Stimulated activated naive CD8-positive, alpha-beta T cell treated with anti-CD3 and anti-CD28 coated beads, Interleukin-15, amount 100 ng/mL, for 72 hours (primary cell): ENCODE measurements around the gene ODAD2.
"Not testable (repeated sequence)": the region's sequence is repeated elsewhere in the genome, so short reads cannot be mapped to it uniquely, and the experiment has no call there.

ENCODE experiments used
- ATAC-seq: fragments of 150-1000 bp; cut with Tn5 transposase; 2 replicates; pipeline ENCODE4 v1.10.0; 2021; ENCODE audit warnings: mild to moderate bottlenecking, moderate library complexity
- DNase-seq, 2 donors: peaks; one replicate each; pipeline ENCODE4 v3.0.0; 2021 to 2022
- H3K27ac Mint-ChIP-seq, 2 donors: one replicate each; pipeline ENCODE4 v1.8.0; 2022; ENCODE audit warnings: mild to moderate bottlenecking in 2 of 2, mixed read lengths in 2 of 2, moderate library complexity in 2 of 2
- H3K27me3 Mint-ChIP-seq: one replicate; pipeline ENCODE4 v1.8.0; 2022; ENCODE audit warnings: mixed read lengths
- H3K4me1 Mint-ChIP-seq: one replicate; pipeline ENCODE4 v1.8.0; 2022; ENCODE audit warnings: mild to moderate bottlenecking, mixed read lengths
- H3K4me3 Mint-ChIP-seq, 2 donors: one replicate each; pipeline ENCODE4 v1.8.0; 2022; ENCODE audit warnings: mild to moderate bottlenecking in 2 of 2, mixed read lengths in 2 of 2, moderate library complexity in 1 of 2
- H3K9me3 Mint-ChIP-seq, 2 donors: one replicate each; pipeline ENCODE4 v1.8.0; 2022; ENCODE audit warnings: mixed read lengths in 2 of 2

Gene ODAD2

DNA sequence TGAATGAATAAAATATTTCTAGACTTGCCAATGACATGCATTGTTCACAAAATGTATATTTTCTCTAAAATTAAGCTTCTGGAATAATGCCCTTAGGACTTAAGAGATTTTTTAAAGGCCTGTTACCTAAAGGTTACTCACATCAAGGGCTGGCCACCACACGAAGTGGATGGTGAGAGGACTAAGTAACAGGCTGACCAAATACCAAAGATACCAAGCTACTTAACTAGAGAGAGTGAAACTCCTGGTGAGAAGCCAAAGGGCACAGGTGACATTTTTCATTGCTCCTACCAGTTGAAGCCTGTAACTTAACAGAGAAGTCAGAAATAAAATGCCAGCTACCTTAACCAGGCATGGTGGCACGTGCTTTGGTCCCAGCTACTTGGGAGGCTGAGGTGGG lies 9.5 kb downstream of the ODAD2 start:
- H3K27ac Mint-ChIP-seq, ATAC-seq: not testable (repeated sequence)

DNA sequence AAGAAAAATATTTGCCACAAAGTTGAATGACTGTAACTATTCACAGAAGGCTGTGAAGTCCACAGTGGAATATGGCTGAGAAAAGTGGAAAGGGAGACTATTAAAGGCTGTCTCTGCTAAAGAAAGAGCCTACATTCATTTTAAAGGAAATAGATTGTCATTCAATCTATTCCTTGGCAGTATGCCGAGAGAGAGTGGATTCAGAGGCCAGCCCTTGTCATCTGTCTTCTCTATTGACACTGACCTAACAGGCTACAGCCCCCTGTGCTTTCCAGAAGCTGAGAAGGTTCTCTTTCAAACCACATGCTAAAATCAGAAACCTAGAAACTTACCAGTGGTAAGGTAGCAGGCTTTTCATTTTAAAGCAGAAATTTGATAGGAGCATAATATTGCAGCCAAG lies 12.1 kb downstream of the ODAD2 start:
- Mint-ChIP-seq H3K27me3 (peaks cover 22% of the 10 kb centered on the region), H3K9me3 (no peaks in the 10 kb centered on the region), H3K27ac (no peak overlapping the region), H3K4me3 (no peak overlapping the region), H3K4me1 (no peaks in the 10 kb centered on the region)
- DNase-seq (no peak), ATAC-seq (no peak)

More for the DNA sequence above, 9.5 kb downstream of the ODAD2 start:
- not testable (repeated sequence) for H3K4me1 Mint-ChIP-seq, DNase-seq, H3K9me3 Mint-ChIP-seq, H3K4me3 Mint-ChIP-seq, H3K27me3 Mint-ChIP-seq

DNA sequence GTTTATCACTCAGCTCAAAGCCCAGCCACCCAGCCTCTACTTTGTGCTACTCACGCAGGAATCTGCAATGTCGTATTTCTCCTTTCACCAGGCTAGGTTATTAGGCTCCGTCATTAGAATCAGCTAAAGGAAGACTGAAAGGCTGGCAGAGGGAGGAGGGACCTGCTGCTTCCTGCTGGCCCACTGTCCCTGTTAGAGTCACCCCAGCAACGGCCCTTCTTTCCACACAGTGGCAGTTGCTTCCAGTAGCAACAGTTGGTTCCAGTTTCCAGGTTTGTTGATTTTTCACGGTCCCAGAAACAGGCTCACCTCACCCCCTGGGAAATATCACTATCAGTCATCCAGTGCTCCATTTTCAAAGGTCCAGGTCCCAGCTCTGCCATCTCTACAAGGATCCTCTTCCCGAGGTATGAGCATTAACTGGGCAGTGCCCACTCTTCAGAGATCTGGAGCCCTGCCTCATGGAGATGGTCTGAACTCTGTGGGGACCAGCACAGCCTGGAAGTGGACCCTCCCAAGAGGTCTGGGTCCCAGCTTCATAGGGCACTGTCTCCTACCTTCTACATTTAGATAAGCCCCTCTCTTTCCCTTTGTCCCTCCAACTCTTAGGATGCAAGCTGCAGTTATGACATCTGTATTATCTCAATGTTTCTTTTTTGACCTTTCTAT lies 15.9 kb downstream of the ODAD2 start:
- ATAC-seq (no peak), DNase-seq (no peak)
- Mint-ChIP-seq H3K4me3 (no peak overlapping the region), H3K27me3 (peaks cover 16% of the 10 kb centered on the region), H3K27ac (no peak overlapping the region), H3K4me1 (no peaks in the 10 kb centered on the region), H3K9me3 (no peaks in the 10 kb centered on the region)

DNA sequence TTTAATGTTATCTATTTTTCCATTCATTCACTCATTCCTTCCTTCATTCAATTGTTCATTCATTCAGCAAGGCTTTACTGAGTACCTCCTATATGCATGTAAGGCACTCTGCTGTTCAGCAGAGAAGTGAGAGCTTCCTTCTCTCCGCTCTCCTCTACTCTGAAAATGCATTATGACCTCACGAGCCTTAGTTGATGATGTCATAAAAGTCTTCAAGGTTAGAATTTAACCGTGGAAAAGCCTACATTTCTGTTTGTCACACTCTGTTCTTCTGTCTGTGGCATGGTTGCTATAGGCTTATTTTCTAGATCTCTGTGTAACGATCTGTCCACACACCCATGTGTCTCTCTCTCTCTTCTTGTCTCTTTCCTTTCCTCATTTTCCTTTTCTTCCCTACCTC lies 17.1 kb downstream of the ODAD2 start:
- no peak overlapping the region for H3K27ac Mint-ChIP-seq
- ATAC-seq = no peak
- no peak overlapping the region for H3K4me3 Mint-ChIP-seq
- H3K27me3 Mint-ChIP-seq = peaks cover 16% of the 10 kb centered on the region
- no peaks in the 10 kb centered on the region for H3K9me3 Mint-ChIP-seq
- no peak for DNase-seq
- no peaks in the 10 kb centered on the region for H3K4me1 Mint-ChIP-seq

DNA sequence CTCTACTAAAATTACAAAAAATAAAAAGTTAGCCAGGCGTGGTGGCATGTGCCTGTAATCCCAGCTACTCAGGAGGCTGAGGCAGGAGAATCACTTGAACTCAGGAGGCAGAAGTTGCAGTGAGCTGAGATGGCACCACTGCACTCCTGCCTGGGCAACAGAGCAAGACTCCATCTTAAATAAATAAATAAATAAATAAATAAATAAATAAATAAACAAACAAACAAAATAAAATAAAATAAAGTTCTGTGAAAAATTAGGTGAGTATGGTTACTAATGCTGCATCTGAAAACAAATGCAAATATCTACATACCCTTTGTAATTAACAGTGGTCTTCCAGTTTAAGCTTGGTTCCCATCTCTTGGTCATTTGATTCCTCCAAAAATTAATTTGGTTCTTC lies 28.1 kb downstream of the ODAD2 start:
- not testable (repeated sequence) for ATAC-seq, H3K4me1 Mint-ChIP-seq, H3K27ac Mint-ChIP-seq, H3K27me3 Mint-ChIP-seq, DNase-seq, H3K4me3 Mint-ChIP-seq, H3K9me3 Mint-ChIP-seq

DNA sequence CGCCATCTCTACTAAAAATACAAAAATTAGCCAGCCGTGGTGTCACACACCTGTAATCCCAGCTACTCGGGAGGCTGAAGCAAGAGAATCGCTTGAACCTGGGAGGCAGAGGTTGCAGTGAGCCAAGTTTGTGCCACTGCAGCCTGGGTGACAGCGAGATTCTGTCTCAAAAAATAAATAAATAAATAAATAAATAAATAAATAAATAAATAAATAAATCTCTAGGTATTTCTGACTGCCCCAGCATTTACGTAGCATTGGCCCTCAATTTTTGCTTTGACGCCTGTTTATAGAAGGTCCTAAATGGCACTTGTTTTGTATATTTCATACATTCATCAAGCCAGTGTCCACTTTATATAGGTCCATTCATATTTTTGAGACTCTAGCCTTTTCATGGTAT lies 28.9 kb downstream of the ODAD2 start:
- H3K27me3 Mint-ChIP-seq = not testable (repeated sequence)

DNA sequence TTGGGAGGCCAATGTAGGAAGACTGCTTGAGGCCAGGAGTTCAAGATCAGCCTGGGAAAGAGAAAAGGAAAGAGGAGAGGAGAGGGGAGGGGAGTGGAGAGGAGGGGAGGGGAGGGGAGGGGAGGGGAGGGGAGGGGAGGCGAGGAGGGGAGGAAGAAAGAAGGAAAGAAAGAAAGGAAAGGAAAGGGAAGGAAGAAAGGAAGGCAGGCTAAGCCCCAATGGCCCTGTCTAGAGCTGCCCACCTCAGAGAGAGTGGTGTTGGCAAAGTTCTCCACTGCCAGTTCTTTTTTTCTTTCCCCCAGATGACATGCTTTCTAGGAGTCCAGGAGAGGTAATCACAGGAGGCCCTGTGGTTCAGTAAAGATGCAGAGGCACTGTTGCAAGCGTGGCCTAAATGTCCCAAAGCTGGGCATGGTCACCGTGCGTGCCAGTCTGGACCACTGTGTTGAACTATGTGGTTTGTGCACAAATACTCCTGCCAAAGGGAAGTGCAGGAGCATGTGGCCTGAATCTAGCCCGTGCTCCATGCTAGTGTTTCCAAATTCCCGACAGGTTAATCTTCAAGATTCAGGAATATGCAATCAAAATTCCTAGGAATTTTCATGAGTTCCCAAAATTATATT lies 39.7 kb downstream of the ODAD2 start:
- Mint-ChIP-seq H3K9me3 (no peaks in the 10 kb centered on the region), H3K4me1 (peaks cover 13% of the 10 kb centered on the region), H3K4me3 (peak overlapping the region; percentile 21 to 73), H3K27me3 (no peaks in the 10 kb centered on the region), H3K27ac (peak overlapping the region in 1 of 2 donors; percentile 67)
- no peak for DNase-seq
- ATAC-seq = peak; percentile 40

More for the DNA sequence above, 28.9 kb downstream of the ODAD2 start:
- H3K4me1 Mint-ChIP-seq, H3K4me3 Mint-ChIP-seq, ATAC-seq, H3K9me3 Mint-ChIP-seq, DNase-seq, H3K27ac Mint-ChIP-seq: not testable (repeated sequence)

DNA sequence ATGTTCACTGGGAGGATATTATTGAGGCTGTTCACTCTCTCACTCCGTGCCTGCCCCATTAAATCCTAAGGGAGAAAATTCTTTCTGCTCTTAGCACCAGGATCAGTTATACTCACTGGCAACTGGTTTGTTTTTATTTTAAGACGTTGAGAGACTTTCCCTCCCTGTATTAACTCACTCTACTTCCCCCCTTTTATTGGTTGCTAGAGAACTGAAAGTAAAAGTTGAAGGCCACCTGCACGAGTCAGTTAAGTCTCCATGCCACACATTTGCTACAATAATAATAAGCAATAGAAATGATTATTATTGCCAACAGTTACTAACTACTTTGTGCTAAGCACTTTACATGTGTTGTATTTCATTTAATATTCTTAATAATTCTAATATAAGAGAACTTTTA lies 40.5 kb downstream of the ODAD2 start:
- DNase-seq, H3K9me3 Mint-ChIP-seq, H3K27me3 Mint-ChIP-seq: not testable (repeated sequence)
- H3K4me1 Mint-ChIP-seq = peaks cover 13% of the 10 kb centered on the region
- peak overlapping the region; percentile 65 to 87 for H3K27ac Mint-ChIP-seq
- ATAC-seq = peak; percentile 52
- peak overlapping the region; percentile 66 to 73 for H3K4me3 Mint-ChIP-seq

DNA sequence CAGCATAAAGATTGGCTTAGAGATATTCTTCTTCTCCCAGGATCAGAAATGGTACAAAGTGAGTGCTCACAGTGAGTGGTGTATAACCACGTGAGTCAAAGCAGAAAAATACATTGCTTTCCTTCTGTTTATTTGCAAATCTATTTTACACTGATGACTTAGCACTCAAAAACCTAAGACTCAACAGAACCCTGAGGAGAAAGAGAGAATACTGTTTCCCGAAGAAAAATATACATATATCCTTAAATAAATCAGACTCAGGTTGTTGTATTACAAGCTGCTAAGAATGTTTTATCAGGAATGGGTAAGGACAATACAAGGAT lies 48.7 kb downstream of the ODAD2 start:
- DNase-seq (no peak), ATAC-seq (no peak)
- H3K27ac Mint-ChIP-seq = no peak overlapping the region
- H3K4me1 Mint-ChIP-seq = no peaks in the 10 kb centered on the region
- no peaks in the 10 kb centered on the region for H3K9me3 Mint-ChIP-seq
- no peak overlapping the region for H3K4me3 Mint-ChIP-seq
- peaks cover 2% of the 10 kb centered on the region for H3K27me3 Mint-ChIP-seq

DNA sequence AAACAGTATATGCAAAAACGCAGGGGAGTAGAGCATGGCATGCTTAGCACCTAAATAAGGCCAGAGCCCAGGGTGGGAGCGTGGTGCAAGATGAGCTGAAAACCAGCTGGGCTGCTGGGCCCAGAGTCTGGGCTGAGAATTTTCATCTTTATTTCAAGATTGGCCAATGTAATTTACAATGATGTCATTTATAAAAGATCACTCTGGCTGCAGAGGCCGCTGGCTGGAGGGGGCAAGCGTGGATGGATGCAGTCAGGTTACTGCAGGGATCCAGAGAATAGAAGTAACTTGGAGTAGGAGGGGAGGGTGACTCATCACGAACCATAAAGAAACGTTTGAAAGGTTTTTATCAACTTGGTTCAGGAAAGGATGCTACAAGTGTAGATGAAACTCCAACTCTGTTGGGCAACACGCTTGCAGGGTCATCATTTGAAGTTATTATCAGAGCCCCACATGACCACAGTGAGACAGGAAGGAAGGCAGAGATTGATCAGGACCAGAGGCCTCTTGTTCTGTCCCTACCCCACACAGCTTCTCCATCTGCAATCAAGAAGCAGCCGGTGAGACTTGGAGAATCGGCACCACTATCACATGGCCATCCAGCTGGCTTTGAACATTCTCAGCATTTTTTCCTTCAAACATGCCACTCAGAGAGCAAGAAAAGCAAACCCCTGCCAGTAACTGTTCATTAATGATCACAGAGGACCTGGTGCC lies 49.2 kb downstream of the ODAD2 start:
- DNase-seq (no peak), ATAC-seq (no peak)
- Mint-ChIP-seq H3K4me1 (no peaks in the 10 kb centered on the region), H3K4me3 (no peak overlapping the region), H3K27ac (no peak overlapping the region), H3K27me3 (peaks cover 7% of the 10 kb centered on the region), H3K9me3 (no peaks in the 10 kb centered on the region)

DNA sequence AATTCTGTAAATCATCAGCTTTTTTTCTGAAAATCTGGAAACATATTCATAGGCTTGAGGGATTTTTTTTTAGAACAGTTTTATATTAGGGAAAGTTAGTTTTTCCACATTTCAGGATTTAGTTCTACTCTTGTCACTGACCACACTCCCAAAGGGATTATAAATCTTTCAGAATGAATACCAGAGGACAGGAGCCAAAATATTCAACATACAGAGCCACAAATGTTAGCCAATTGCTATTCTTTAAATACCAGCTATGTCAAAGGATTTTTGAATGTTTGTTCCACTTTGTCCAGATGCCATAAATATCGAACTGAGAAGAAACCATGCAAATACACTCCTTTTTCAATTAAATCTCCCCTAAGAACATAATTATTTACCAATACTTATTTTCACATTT lies 50.7 kb downstream of the ODAD2 start:
- ATAC-seq (no peak), DNase-seq (no peak)
- Mint-ChIP-seq H3K4me1 (no peaks in the 10 kb centered on the region), H3K27ac (no peak overlapping the region), H3K4me3 (no peak overlapping the region), H3K9me3 (no peaks in the 10 kb centered on the region), H3K27me3 (peaks cover 7% of the 10 kb centered on the region)

DNA sequence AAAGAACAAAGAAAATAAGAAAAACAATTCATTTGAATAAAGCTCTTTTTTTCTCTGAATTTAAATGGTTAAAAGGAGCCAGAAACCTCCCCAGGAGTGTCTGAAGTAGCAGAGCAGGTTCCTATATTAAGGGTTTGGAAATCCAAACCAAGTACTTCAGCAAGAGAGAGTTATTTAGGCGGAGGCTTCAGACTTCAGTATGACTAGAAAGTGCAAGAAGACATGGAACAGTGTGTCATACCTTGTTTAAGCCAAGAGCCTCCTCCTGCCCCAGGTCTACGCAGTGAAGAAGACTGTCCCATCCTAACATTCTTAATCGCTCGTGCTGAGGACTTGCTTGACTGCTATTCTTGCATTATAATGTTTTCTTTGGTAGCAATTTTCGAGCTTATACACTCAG lies 51.3 kb downstream of the ODAD2 start:
- Mint-ChIP-seq H3K9me3 (no peaks in the 10 kb centered on the region), H3K4me1 (no peaks in the 10 kb centered on the region), H3K4me3 (no peak overlapping the region), H3K27me3 (peaks cover 7% of the 10 kb centered on the region), H3K27ac (no peak overlapping the region)
- DNase-seq (no peak), ATAC-seq (no peak)

DNA sequence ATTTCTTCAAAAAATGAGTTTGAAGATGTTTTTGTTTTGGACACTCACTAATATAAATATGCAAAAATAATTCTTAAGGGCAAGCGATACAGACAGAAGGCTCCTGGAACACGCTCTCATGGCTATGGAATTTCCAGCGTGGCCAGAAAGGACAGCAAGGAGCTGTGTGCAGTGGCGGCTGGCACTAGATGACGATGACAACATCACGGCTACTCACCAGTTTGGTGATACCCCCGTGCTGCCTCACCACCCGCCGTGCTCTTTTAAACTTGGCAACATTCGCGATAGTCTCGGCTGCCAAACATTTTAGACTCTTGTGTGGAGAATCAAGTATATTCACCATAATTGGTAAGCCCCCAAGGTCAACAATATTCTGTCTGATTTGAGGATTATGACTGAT lies 54.9 kb downstream of the ODAD2 start:
- ATAC-seq (no peak), DNase-seq (no peak)

DNA sequence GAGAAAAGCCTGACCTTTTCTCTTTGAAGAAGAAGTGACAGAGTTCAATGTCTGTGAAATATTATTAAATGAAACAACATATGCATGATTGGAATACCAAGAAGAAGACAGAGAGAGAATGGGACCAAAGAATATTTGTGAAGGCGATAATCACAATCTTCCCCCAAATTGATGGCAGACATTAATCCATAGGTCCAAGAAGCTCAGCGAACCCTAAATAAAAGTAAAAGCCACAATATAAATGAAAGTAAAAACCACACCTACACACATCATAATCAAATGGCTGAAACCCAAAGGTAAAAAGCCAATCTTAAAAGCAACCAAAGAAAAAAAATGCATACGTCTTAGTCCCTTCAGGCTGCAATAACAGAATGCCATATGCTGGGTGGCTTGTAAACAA lies 84.0 kb downstream of the ODAD2 start:
- DNase-seq = no peak
- Mint-ChIP-seq H3K27ac (no peak overlapping the region), H3K4me1 (no peaks in the 10 kb centered on the region), H3K9me3 (peaks cover 5 to 8% of the 10 kb centered on the region in 2 donors), H3K27me3 (no peaks in the 10 kb centered on the region), H3K4me3 (no peak overlapping the region)
- ATAC-seq = no peak

More for the DNA sequence above, 54.9 kb downstream of the ODAD2 start:
- Mint-ChIP-seq H3K4me1 (no peaks in the 10 kb centered on the region), H3K27me3 (peaks cover 7% of the 10 kb centered on the region), H3K27ac (no peak overlapping the region), H3K9me3 (no peaks in the 10 kb centered on the region), H3K4me3 (no peak overlapping the region)

DNA sequence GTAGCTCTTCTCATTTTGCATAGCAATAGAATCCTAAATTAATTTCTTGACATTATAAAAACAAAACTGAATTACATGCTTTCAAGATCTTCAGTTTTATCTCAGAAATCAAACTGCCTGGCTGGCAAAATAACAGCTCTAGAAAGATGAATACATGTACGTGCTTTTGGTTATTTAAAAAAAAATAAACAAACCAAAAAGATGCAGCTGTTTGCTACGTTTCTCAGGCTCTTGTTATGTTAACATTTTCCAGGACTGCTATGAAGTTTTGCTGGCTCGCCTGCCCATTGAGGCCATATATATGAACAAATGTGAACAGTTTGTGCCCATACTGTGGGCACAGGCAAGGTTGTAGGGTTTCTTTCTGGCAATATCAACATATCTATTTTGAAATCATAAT lies 86.6 kb downstream of the ODAD2 start:
- Mint-ChIP-seq H3K27me3 (no peaks in the 10 kb centered on the region), H3K27ac (no peak overlapping the region), H3K4me3 (no peak overlapping the region), H3K4me1 (no peaks in the 10 kb centered on the region), H3K9me3 (peaks cover 5 to 8% of the 10 kb centered on the region in 2 donors)
- no peak for DNase-seq
- ATAC-seq = no peak

DNA sequence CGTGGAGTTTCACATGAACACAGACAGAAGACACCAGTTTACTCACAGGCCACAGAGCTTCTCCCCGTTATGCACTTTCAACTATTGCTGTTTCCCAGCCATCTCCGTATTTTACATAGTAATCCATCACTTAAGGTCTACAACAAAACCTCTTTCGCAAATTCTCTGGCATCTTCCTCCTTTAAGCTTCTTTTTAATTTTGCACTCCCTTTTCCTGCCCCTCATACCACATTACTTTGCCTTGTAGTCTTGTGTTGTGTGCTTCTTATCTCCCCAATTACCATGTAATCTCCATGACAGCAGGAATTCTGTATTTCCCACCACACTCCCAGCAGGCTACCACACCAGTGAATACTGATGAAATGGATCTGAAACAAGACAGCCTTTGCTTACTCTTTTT lies 87.3 kb downstream of the ODAD2 start:
- no peaks in the 10 kb centered on the region for H3K4me1 Mint-ChIP-seq
- H3K4me3 Mint-ChIP-seq = no peak overlapping the region
- H3K27me3 Mint-ChIP-seq = no peaks in the 10 kb centered on the region

More for the DNA sequence above, 87.3 kb downstream of the ODAD2 start:
- Mint-ChIP-seq H3K27ac (no peak overlapping the region), H3K9me3 (peaks cover 5 to 8% of the 10 kb centered on the region in 2 donors)
- DNase-seq = no peak
- no peak for ATAC-seq
